Epithelial cell of esophagus (primary cell): ENCODE results near the gene KRT23.
"Not testable (repeated sequence)": the region's sequence is repeated elsewhere in the genome, so short reads cannot be mapped to it uniquely, and the experiment has no call there.

Experiments
- DNase-seq: peaks from one replicate; pipeline ENCODE4 v3.0.0; 2010; ENCODE audit warnings: low read depth
- H3K4me3 ChIP-seq: 2 replicates; pipeline ENCODE4 v1.5.1; 2011; ENCODE audit warnings: mild to moderate bottlenecking, low read length, control low read depth
- CTCF ChIP-seq: IDR thresholded peaks from 2 replicates; pipeline ENCODE4 v1.5.1; 2011; ENCODE audit warnings: low read depth, mild to moderate bottlenecking, low read length, control low read depth, inconsistent platforms; ENCODE audit not compliant: insufficient read depth; ENCODE audit errors: missing control alignments

KRT23 gene

GRCh38 chr17:40931311-40931710, 6.1 kb downstream of the KRT23 start:
- H3K4me3 ChIP-seq, result no peak overlapping the region
- DNase-seq, result peak; percentile 60
- TF ChIP-seq CTCF, result no peak

GRCh38 chr17:40926341-40926740, 11.1 kb downstream of the KRT23 start:
- no peak overlapping the region for H3K4me3 ChIP-seq
- DNase-seq, result no peak
- TF ChIP-seq CTCF, result no peak

DNA sequence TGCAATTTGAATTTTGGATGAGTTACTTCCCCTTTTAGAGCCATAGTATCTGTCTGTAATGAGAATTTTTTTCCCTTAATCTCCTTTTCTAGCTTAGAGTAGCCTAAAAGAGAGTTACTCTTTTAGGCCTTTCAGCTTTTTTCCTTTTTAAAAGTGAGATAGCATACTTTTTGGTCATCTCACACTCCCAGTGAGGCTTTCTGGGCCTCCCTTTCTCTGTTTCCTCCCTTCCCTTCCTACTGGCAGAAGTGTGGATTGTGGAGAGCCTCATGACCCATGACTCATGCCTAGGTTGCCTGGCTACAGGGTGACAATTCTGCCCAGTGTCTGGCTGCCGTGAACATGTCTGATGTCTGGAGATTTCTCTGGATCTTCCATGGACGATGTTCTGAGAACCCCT, 15.2 kb downstream of the KRT23 start:
- no peak for TF ChIP-seq CTCF
- DNase-seq, result peak; percentile 88
- H3K4me3 ChIP-seq, result no peak overlapping the region

GRCh38 chr17:40921026-40921425, 16.4 kb downstream of the KRT23 start:
- DNase-seq, result no peak
- no peak for TF ChIP-seq CTCF
- H3K4me3 ChIP-seq, result no peak overlapping the region

DNA sequence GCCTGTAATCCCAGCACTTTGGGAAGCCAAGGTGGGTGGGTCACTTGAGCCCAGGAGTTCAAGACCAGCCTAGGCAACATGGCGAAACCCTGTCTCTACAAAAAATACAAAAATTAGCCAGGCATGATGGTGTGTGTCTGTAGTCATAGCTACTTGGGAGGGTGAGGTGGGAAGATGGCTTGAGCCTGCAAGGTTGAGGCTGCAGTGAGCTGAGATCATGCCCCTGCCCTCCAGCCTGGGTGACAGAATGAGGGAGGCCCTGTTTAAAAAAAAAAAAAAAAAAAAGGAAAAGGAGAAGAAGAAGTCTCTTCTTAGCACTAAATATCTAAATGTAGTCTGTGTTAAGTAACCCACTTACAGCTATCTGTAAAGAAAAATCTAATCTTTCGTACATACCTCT, 20.3 kb downstream of the KRT23 start:
- not testable (repeated sequence) for H3K4me3 ChIP-seq, DNase-seq

- no peak for TF ChIP-seq CTCF
- no peak for DNase-seq
- no peak overlapping the region for H3K4me3 ChIP-seq
Measured at GRCh38 chr17:40916366-40916765, 21.1 kb downstream of the KRT23 start.

- no peak for TF ChIP-seq CTCF
- no peak overlapping the region for H3K4me3 ChIP-seq
- DNase-seq, result peak; percentile 82
Measured at GRCh38 chr17:40915721-40916256, 21.7 kb downstream of the KRT23 start.
